ENCODE results near the gene TTC28. TPM values are rescaled to one million over a fixed set of nuclear protein-coding genes. Genes with fewer than 3 reads are reported as not detected.

Gene TTC28
- total RNA-seq, 3 donors from 2014 or later = 9.6 to 32.3 (median 13.2) TPM

GRCh38 chr22:28488825-28489224 is 190.8 kb downstream of the TTC28 start:
- intact Hi-C loops (cut with DNase I, micrococcal nuclease) = no loop called here
- no peak overlapping the region for H3K4me3 ChIP-seq
- DNase-seq (no peak), ATAC-seq (no peak)
- no peaks in the 10 kb centered on the region for H3K4me1 ChIP-seq (ENCODE audit: low read depth)
- H3K9me3 ChIP-seq = no peaks in the 10 kb centered on the region
- H3K36me3 ChIP-seq (ENCODE audit: low read depth) = no peaks in the 10 kb centered on the region
- TF ChIP-seq CTCF (IDR thresholded peaks at IDR 0.05) = no peak

- intact Hi-C loops (cut with DNase I, micrococcal nuclease) = no loop called here
- TF ChIP-seq CTCF (IDR thresholded peaks at IDR 0.05) = no peak
Measured at GRCh38 chr22:28484662-28485061, 195.0 kb downstream of the TTC28 start.

GRCh38 chr22:28481725-28482124 is 197.9 kb downstream of the TTC28 start:
- Histone ChIP-seq H3K9me3 (no peaks in the 10 kb centered on the region), H3K4me1 (ENCODE audit: low read depth) (no peaks in the 10 kb centered on the region), H3K36me3 (ENCODE audit: low read depth) (no peaks in the 10 kb centered on the region), H3K4me3 (no peak overlapping the region)
- ATAC-seq = no peak
- intact Hi-C loops (cut with DNase I, micrococcal nuclease) = no loop called here
- no peak for DNase-seq
- no peak for TF ChIP-seq CTCF (IDR thresholded peaks at IDR 0.05)

More at GRCh38 chr22:28484662-28485061, 195.0 kb downstream of the TTC28 start:
- ATAC-seq (no peak), DNase-seq (no peak)
- no peaks in the 10 kb centered on the region for H3K9me3 ChIP-seq
- no peaks in the 10 kb centered on the region for H3K4me1 ChIP-seq (ENCODE audit: low read depth)
- H3K36me3 ChIP-seq (ENCODE audit: low read depth) = no peaks in the 10 kb centered on the region
- H3K4me3 ChIP-seq = no peak overlapping the region

- Histone ChIP-seq H3K4me1 (ENCODE audit: low read depth) (no peaks in the 10 kb centered on the region), H3K36me3 (ENCODE audit: low read depth) (no peaks in the 10 kb centered on the region), H3K9me3 (no peaks in the 10 kb centered on the region), H3K4me3 (no peak overlapping the region)
- no peak for TF ChIP-seq CTCF (IDR thresholded peaks at IDR 0.05)
- ATAC-seq (no peak), DNase-seq (no peak)
- intact Hi-C loops (cut with DNase I, micrococcal nuclease) = no loop called here
Measured at GRCh38 chr22:28480000-28480715, 199.5 kb downstream of the TTC28 start.

- Histone ChIP-seq H3K4me1 (ENCODE audit: low read depth) (no peaks in the 10 kb centered on the region), H3K4me3 (no peak overlapping the region), H3K9me3 (no peaks in the 10 kb centered on the region), H3K36me3 (ENCODE audit: low read depth) (no peaks in the 10 kb centered on the region)
- intact Hi-C loops (cut with DNase I, micrococcal nuclease) = no loop called here
- no peak for TF ChIP-seq CTCF (IDR thresholded peaks at IDR 0.05)
- no peak for ATAC-seq
- DNase-seq = no peak
Measured at GRCh38 chr22:28478564-28478963, 201.1 kb downstream of the TTC28 start.

All from mucosa of descending colon (tissue), 3 donors.